Measurements from ENCODE around the gene STPG2.

GRCh38 chr4:97998203-97998602, 145.1 kb downstream of the STPG2 start:
- TF ChIP-seq CTCF (IDR thresholded peaks at IDR 0.05; ENCODE audit: control extremely low read depth in 1 of 3, insufficient read depth in 1 of 3, low read depth in 1 of 3, low read length in 3 of 3) (no peak), BACH1 (IDR thresholded peaks at IDR 0.05; ENCODE audit: low read length) (no peak), RBBP5 (IDR thresholded peaks at IDR 0.05; ENCODE audit: borderline replicate concordance, low read depth, low read length) (no peak), POLR2AphosphoS5 (IDR thresholded peaks at IDR 0.05; ENCODE audit: low read depth, low read length) (no peak), CHD1 (IDR thresholded peaks at IDR 0.05; ENCODE audit: low read depth, low read length) (no peak), EGR1 (IDR thresholded peaks at IDR 0.05; ENCODE audit: borderline replicate concordance, low read depth, low read length) (no peak), ATF2 (IDR thresholded peaks at IDR 0.05; ENCODE audit: low read length) (no peak), POLR2A (IDR thresholded peaks at IDR 0.05; ENCODE audit: control extremely low read depth in 1 of 2, low read depth in 2 of 2, low read length in 2 of 2) (no peak), GTF2F1 (IDR thresholded peaks at IDR 0.05; ENCODE audit: borderline replicate concordance, low read depth, low read length) (no peak), KDM1A (IDR thresholded peaks at IDR 0.05; ENCODE audit: borderline replicate concordance, low read length) (no peak)

Measured in H1 (cell line).